Vagina (tissue), 2 donors: Measurements from ENCODE around the gene PLAU.

Experiments
- CTCF ChIP-seq, 3 experiments: fragments of 450-650 bp in 2 of 3; fragments of 200-600 bp in 1 of 3; sonication (generic) in 1 of 3; IDR thresholded peaks; one replicate each; pipeline ENCODE4 v1.5.1; 2017 to 2019; ENCODE audit warnings: antibody characterized with exemption in 3 of 3, mild to moderate bottlenecking in 2 of 3, moderate library complexity in 2 of 3
- POLR2A ChIP-seq, 2 donors: fragments of 450-650 bp; IDR thresholded peaks; one replicate each; pipeline ENCODE4 v1.6.1; 2017; ENCODE audit warnings: antibody characterized with exemption in 2 of 2, mild to moderate bottlenecking in 2 of 2, moderate library complexity in 2 of 2

- TF ChIP-seq POLR2A (IDR thresholded peaks at IDR 0.05) (no peak), CTCF (IDR thresholded peaks at IDR 0.05) (no peak)
Measured at GRCh38 chr10:73922864-73923133, 11.9 kb downstream of the PLAU start.
